Neutrophil (primary cell): Measurements from ENCODE around the gene TECTB.

ENCODE experiments used
- H3K27ac ChIP-seq: fragments of 200-600 bp; sonication (generic); 2 replicates; pipeline ENCODE4 v1.5.1; 2016; ENCODE audit warnings: mild to moderate bottlenecking, moderate library complexity
- H3K27me3 ChIP-seq: fragments of 200-600 bp; sonication (generic); 2 replicates; pipeline ENCODE4 v1.6.0; 2016; ENCODE audit warnings: mild to moderate bottlenecking
- H3K36me3 ChIP-seq: fragments of 200-600 bp; sonication (generic); 2 replicates; pipeline ENCODE4 v1.5.1; 2017
- H3K4me1 ChIP-seq, 2 experiments: fragments of 200-600 bp in 1 of 2; sonication (generic) in 1 of 2; 1 replicate in 1 of 2; 2 replicates in 1 of 2; pipeline versions ENCODE4 v1.5.1 to v1.6.1; 2013 to 2016; ENCODE audit warnings: low read depth in 1 of 2, low read length in 1 of 2, mild to moderate bottlenecking in 1 of 2, moderate library complexity in 1 of 2; ENCODE audit not compliant: control insufficient read depth in 1 of 2, insufficient read depth in 1 of 2
- H3K4me3 ChIP-seq, 2 experiments: fragments of 200-600 bp in 1 of 2; sonication (generic) in 1 of 2; 1 replicate in 1 of 2; 2 replicates in 1 of 2; pipeline ENCODE4 v1.5.1; 2013 to 2016; ENCODE audit warnings: low read depth in 1 of 2, low read length in 1 of 2, mild to moderate bottlenecking in 1 of 2, moderate library complexity in 1 of 2
- H3K9me3 ChIP-seq: fragments of 200-600 bp; sonication (generic); 2 replicates; pipeline ENCODE4 v1.5.1; 2016
- CTCF ChIP-seq: fragments of 200-600 bp; sonication (generic); IDR thresholded peaks from 2 replicates; pipeline ENCODE4 v1.5.1; 2016; ENCODE audit warnings: antibody characterized with exemption

The TECTB gene

GRCh38 chr10:112333452-112333851, 50.3 kb downstream of the TECTB start:
- Histone ChIP-seq H3K4me1 (peaks cover 0 to 4% of the 10 kb centered on the region in 2 experiments), H3K27ac (no peak overlapping the region), H3K9me3 (no peaks in the 10 kb centered on the region), H3K36me3 (no peaks in the 10 kb centered on the region), H3K4me3 (no peak overlapping the region), H3K27me3 (no peaks in the 10 kb centered on the region)
- no peak for TF ChIP-seq CTCF

- peak overlapping the region; percentile 19 for H3K27ac ChIP-seq
- H3K36me3 ChIP-seq, result no peaks in the 10 kb centered on the region
- H3K9me3 ChIP-seq, result no peaks in the 10 kb centered on the region
- no peaks in the 10 kb centered on the region for H3K27me3 ChIP-seq
- H3K4me1 ChIP-seq, result peaks cover 0 to 4% of the 10 kb centered on the region in 2 experiments
- TF ChIP-seq CTCF, result no peak
- H3K4me3 ChIP-seq, result no peak overlapping the region
These were observed 52.1 kb downstream of the TECTB start for GRCh38 chr10:112335111-112335867.

DNA sequence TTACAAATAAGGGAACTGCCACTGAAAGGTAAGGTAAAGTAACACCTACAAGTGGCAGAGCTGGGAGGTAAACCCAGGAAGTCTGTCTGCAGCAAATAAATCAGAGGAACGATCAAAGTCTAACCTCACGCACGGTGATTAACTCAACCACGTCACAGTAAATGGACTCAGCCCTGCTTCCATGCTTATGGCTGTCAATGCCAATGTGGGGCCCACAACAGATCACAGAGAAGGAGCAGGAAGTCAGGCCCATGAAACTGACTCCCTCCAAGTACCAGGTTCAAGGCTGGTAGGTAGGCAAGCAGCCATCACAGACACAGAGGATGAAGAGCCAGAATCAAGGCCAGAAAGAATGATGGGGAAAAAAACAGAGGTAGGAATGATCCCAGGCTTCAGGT, 52.7 kb downstream of the TECTB start:
- no peaks in the 10 kb centered on the region for H3K9me3 ChIP-seq
- no peaks in the 10 kb centered on the region for H3K36me3 ChIP-seq
- no peak for TF ChIP-seq CTCF
- H3K27me3 ChIP-seq, result no peaks in the 10 kb centered on the region
- no peak overlapping the region for H3K4me3 ChIP-seq
- H3K4me1 ChIP-seq, result peaks cover 0 to 4% of the 10 kb centered on the region in 2 experiments
- no peak overlapping the region for H3K27ac ChIP-seq

DNA sequence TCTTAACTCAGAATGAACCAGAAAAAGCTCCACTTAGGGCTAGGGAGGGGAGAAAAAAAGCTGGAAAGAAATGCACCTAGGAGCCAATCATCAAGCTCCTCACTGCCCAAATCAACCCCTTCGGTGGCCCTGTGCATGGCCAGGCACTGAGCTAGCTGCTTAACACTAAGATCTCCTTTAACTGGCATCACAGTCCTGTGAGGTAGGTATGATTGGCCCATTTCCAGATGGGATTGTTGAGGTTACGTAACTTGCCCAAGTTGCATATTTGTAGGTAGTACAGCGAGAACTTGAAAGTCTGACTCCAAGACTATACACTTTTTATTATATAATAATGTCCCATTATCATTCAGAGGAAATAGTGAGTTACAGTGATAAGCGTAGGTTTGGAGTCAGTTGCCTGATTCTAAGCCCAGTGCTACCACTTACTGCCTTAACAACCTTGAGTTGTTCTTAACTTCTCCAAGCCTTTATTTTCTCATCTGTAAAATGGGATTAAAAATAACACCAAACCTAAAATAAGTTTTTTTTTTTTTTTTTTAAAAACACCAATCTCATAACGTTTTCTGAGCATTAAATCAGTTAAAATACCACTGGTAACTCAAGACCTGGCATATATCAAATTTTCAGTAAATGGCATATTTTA, 53.5 kb downstream of the TECTB start:
- H3K27me3 ChIP-seq, result no peaks in the 10 kb centered on the region
- peaks cover 0 to 4% of the 10 kb centered on the region in 2 experiments for H3K4me1 ChIP-seq
- no peaks in the 10 kb centered on the region for H3K9me3 ChIP-seq
- H3K36me3 ChIP-seq, result no peaks in the 10 kb centered on the region
- no peak for TF ChIP-seq CTCF
- no peak overlapping the region for H3K27ac ChIP-seq
- no peak overlapping the region for H3K4me3 ChIP-seq

- no peak overlapping the region for H3K27ac ChIP-seq
- no peaks in the 10 kb centered on the region for H3K36me3 ChIP-seq
- no peaks in the 10 kb centered on the region for H3K27me3 ChIP-seq
- H3K4me1 ChIP-seq, result peaks cover 0 to 4% of the 10 kb centered on the region in 2 experiments
- no peaks in the 10 kb centered on the region for H3K9me3 ChIP-seq
- no peak for TF ChIP-seq CTCF
- H3K4me3 ChIP-seq, result no peak overlapping the region
These were observed 55.8 kb downstream of the TECTB start for GRCh38 chr10:112338957-112339356.
